Islet of Langerhans (tissue), 1 donor: ENCODE results near the gene BPIFB4.
"Not testable (repeated sequence)": the region's sequence is repeated elsewhere in the genome, so short reads cannot be mapped to it uniquely, and the experiment has no call there.

Source experiments
- FAIRE-seq: peaks from one replicate; lab custom pipeline; 2011; peaks lifted over from hg19 to GRCh38; lab: Jason Lieb, UNC

Gene BPIFB4

GRCh38 chr20:33079259-33079658 is at the start of gene BPIFB4:
TSS of gene BPIFB4 (plus strand) at chr20:33079643. CDS start at chr20:33081527, 1,884 bp downstream.
- FAIRE-seq, result no peak

- no peak for FAIRE-seq
These were observed 49.4 kb upstream of the BPIFB4 start for GRCh38 chr20:33030076-33030475.

- FAIRE-seq, result no peak
These were observed 48.9 kb upstream of the BPIFB4 start for GRCh38 chr20:33030569-33030968.

- no peak for FAIRE-seq
These were observed 47.9 kb upstream of the BPIFB4 start, which contains the start of gene BPIFB6 for GRCh38 chr20:33031531-33031930. TSS of gene BPIFB6 (plus strand) at chr20:33031648. CDS start at chr20:33031648, 0 bp downstream.

- FAIRE-seq, result no peak
These were observed 46.9 kb upstream of the BPIFB4 start for GRCh38 chr20:33032555-33032954.

GRCh38 chr20:33033381-33033780 is 46.1 kb upstream of the BPIFB4 start:
- FAIRE-seq, result no peak

- FAIRE-seq, result no peak
These were observed 45.3 kb upstream of the BPIFB4 start for GRCh38 chr20:33034115-33034514.

GRCh38 chr20:33034901-33035492 is 44.4 kb upstream of the BPIFB4 start:
- FAIRE-seq, result no peak

- FAIRE-seq, result no peak
These were observed 42.0 kb upstream of the BPIFB4 start for GRCh38 chr20:33037456-33037855.

- FAIRE-seq, result no peak
These were observed 41.2 kb upstream of the BPIFB4 start for GRCh38 chr20:33038243-33038642.

- no peak for FAIRE-seq
These were observed 37.0 kb upstream of the BPIFB4 start for GRCh38 chr20:33042430-33042829.

- no peak for FAIRE-seq
These were observed 36.3 kb upstream of the BPIFB4 start for GRCh38 chr20:33042983-33043730.

GRCh38 chr20:33043731-33044181 is 35.7 kb upstream of the BPIFB4 start:
- no peak for FAIRE-seq

GRCh38 chr20:33045129-33045721 is 34.2 kb upstream of the BPIFB4 start:
- FAIRE-seq, result not testable (repeated sequence)

GRCh38 chr20:33046412-33046811 is 33.0 kb upstream of the BPIFB4 start:
- FAIRE-seq, result no peak

GRCh38 chr20:33051333-33051732 is 28.1 kb upstream of the BPIFB4 start:
- FAIRE-seq, result no peak

- no peak for FAIRE-seq
These were observed 25.9 kb upstream of the BPIFB4 start, which contains the start of gene BPIFB3 for GRCh38 chr20:33053291-33054106. TSS of gene BPIFB3 (plus strand) at chr20:33053903. CDS start at chr20:33055436, 1,533 bp downstream.

- FAIRE-seq, result no peak
These were observed 25.1 kb upstream of the BPIFB4 start for GRCh38 chr20:33054381-33054780.

- FAIRE-seq, result no peak
These were observed 24.7 kb upstream of the BPIFB4 start for GRCh38 chr20:33054791-33055190.

GRCh38 chr20:33059136-33059535 is 20.3 kb upstream of the BPIFB4 start:
- FAIRE-seq, result no peak

GRCh38 chr20:33059741-33060390 is 19.6 kb upstream of the BPIFB4 start:
- no peak for FAIRE-seq

- FAIRE-seq, result no peak
These were observed 17.8 kb upstream of the BPIFB4 start for GRCh38 chr20:33061658-33062028.
